ENCODE results near the gene EIF4B. TPM values are rescaled to one million over a fixed set of nuclear protein-coding genes. Genes with fewer than 3 reads are reported as not detected.
A peak's percentile ranks its signal among the peaks of the same experiment; 100 is the strongest.

EIF4B gene
- total RNA-seq, 1 experiment from 2014 or later, result 809 TPM

DNA sequence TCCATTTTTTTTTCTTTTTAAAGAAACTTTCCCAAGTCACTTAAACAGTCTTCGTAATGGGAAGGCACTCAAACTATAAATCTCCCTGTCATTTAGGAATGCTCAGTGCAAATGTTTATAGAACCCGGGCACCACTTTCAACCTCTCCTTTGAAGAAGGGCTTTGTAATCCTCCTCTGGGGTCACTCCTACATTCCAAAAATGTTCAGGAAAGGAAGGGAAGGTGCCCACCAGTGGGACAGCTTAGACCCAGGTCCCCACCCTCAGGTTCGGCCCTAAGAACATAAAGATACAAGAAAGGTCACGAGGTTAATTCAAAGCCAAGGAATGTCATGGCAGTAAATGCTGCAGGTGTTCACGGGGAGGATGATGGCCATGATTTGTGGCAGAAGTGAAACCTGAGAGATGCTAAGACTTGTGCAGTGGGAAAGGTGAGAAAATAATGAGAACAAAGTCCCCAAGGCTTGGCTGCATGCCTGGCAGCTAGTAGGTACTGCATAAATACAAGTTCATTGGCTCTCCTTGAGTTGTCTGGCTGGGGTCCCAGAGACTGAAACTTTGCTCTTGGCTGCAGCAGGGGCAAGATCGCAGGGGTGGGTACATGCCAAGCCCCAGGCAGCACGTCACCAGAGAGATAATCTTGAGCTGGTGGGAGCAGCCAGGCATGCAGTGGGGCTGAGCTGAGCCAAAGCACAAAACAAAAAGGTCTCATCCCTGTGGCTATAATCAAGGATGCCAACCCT is 36.3 kb upstream of the EIF4B start:
- Histone ChIP-seq H3K4me1 (ENCODE audit: control insufficient read depth in 1 of 2, insufficient read depth in 2 of 2, low read length in 2 of 2) (peaks cover 60 to 62% of the 10 kb centered on the region in 2 experiments), H3K9ac (ENCODE audit: low read length) (peak overlapping the region; percentile 24), H3K79me2 (ENCODE audit: insufficient read depth, low read length) (no peaks in the 10 kb centered on the region), H3K9me2 (ENCODE audit: insufficient read depth) (no peaks in the 10 kb centered on the region), H3K9me3 (ENCODE audit: control insufficient read depth in 1 of 2, insufficient read depth in 1 of 2, low read depth in 1 of 2, low read length in 2 of 2) (no peaks in the 10 kb centered on the region), H3K36me3 (ENCODE audit: control insufficient read depth in 1 of 2, insufficient read depth in 2 of 2, low read length in 2 of 2) (no peaks in the 10 kb centered on the region), H4K20me1 (ENCODE audit: insufficient read depth) (no peaks in the 10 kb centered on the region), H3K27ac (ENCODE audit: low read depth, low read length) (peak overlapping the region; percentile 81), H3K27me3 (ENCODE audit: insufficient read depth, low read length) (no peaks in the 10 kb centered on the region), H3K4me2 (ENCODE audit: low read length) (peak overlapping the region; percentile 72), H2AFZ (ENCODE audit: low read depth, low read length, poor library complexity, severe bottlenecking) (peak overlapping the region; percentile 82), H3K4me3 (replicated peaks in 1 of 2; ENCODE audit: low read depth in 1 of 2, low read length in 2 of 2) (peak overlapping the region; percentile 9 to 14; a peak in 1 of 4 replicates)
- RAD21 ChIA-PET (ENCODE audit: low non-redundant PET in 1 of 2, low total read pairs in 2 of 2, uncharacterized antibody in 2 of 2, unreplicated experiment in 2 of 2), result interaction anchor here in 1 of 2 experiments (0.8 kb wide), 1 partner anchor 11 kb away, joined by 6 read pairs; no protein-coding TSS in a partner anchor
- intact Hi-C loops (cut with micrococcal nuclease), result no loop called here
- POLR2A ChIA-PET, result interaction anchor here (0.7 to 5.0 kb wide), 8 partner anchors 10 to 92 kb away, joined by 3 to 63 read pairs (median 4); partner anchors contain the start of genes KRT18 and KRT8
- CTCF ChIA-PET, result interaction anchor here (0.8 to 6.9 kb wide), 3 partner anchors 8 to 85 kb away, joined by 4 to 35 read pairs (median 16); no protein-coding TSS in a partner anchor
- no peak for TF ChIP-seq EZH2phosphoT487 (IDR thresholded peaks at IDR 0.05; ENCODE audit: borderline replicate concordance)
- TF ChIP-seq SP1 (IDR thresholded peaks at IDR 0.05; ENCODE audit: low read depth), result peak; percentile 20; the same call in 1 of the 2 replicates
- TF ChIP-seq CBX3 (IDR thresholded peaks at IDR 0.05; ENCODE audit: low read depth), result no peak; the same call in 1 of the 2 replicates
- DNase-seq (ENCODE audit: low read depth, low spot score) (no peak), ATAC-seq (peak; percentile 48)
- no TSS peak for BruUV-seq (replicated peaks)

- no peaks in the 10 kb centered on the region for H3K36me3 ChIP-seq (ENCODE audit: control insufficient read depth in 1 of 2, insufficient read depth in 2 of 2, low read length in 2 of 2)
- H3K9me3 ChIP-seq (ENCODE audit: control insufficient read depth in 1 of 2, insufficient read depth in 1 of 2, low read depth in 1 of 2, low read length in 2 of 2), result no peaks in the 10 kb centered on the region
- peak overlapping the region; percentile 81 for H3K27ac ChIP-seq (ENCODE audit: low read depth, low read length)
- H2AFZ ChIP-seq (ENCODE audit: low read depth, low read length, poor library complexity, severe bottlenecking), result peak overlapping the region; percentile 59
- TF ChIP-seq POLR2AphosphoS5 (IDR thresholded peaks at IDR 0.05; ENCODE audit: low read depth, low read length) (peak; percentile 33), ZFX (IDR thresholded peaks at IDR 0.05) (no peak)
- peak overlapping the region; percentile 72 for H3K4me2 ChIP-seq (ENCODE audit: low read length)
- H3K4me1 ChIP-seq (ENCODE audit: control insufficient read depth in 1 of 2, insufficient read depth in 2 of 2, low read length in 2 of 2), result peaks cover 78 to 79% of the 10 kb centered on the region in 2 experiments
- no peaks in the 10 kb centered on the region for H3K79me2 ChIP-seq (ENCODE audit: insufficient read depth, low read length)
- peak overlapping the region in 1 of 2 experiments; percentile 33; a peak in 2 of 4 replicates for H3K4me3 ChIP-seq (replicated peaks in 1 of 2; ENCODE audit: low read depth in 1 of 2, low read length in 2 of 2)
- H3K9me2 ChIP-seq (ENCODE audit: insufficient read depth), result no peaks in the 10 kb centered on the region
- ChIA-PET CTCF (interaction anchor here (1.2 to 6.9 kb wide), 4 partner anchors 9 to 87 kb away, joined by 3 to 35 read pairs (median 9); partner anchors contain the start of gene KRT8), POLR2A (interaction anchor here (0.9 to 5.0 kb wide), 10 partner anchors 9 to 823 kb away, joined by 3 to 63 read pairs (median 4); partner anchors contain the start of genes KRT18 and KRT8), RAD21 (ENCODE audit: low non-redundant PET in 1 of 2, low total read pairs in 2 of 2, uncharacterized antibody in 2 of 2, unreplicated experiment in 2 of 2) (interaction anchor here (0.5 to 1.5 kb wide), 4 partner anchors 15 to 87 kb away, joined by 3 to 5 read pairs (median 4); no protein-coding TSS in a partner anchor)
- intact Hi-C loops (cut with micrococcal nuclease), result no loop called here
- ATAC-seq (peak; percentile 58), DNase-seq (ENCODE audit: low read depth, low spot score) (no peak)
- no TSS peak for BruUV-seq (replicated peaks)
- H3K9ac ChIP-seq (ENCODE audit: low read length), result peak overlapping the region; percentile 57
- H3K27me3 ChIP-seq (ENCODE audit: insufficient read depth, low read length), result no peaks in the 10 kb centered on the region
- H4K20me1 ChIP-seq (ENCODE audit: insufficient read depth), result no peaks in the 10 kb centered on the region
Measured at GRCh38 chr12:52971679-52972329, 34.5 kb upstream of the EIF4B start.

All from HCT116 (cell line).